HCT116 (cell line): ENCODE results near the gene MNX1. TPM values are rescaled to one million over a fixed set of nuclear protein-coding genes. Genes with fewer than 3 reads are reported as not detected.

Experiments used
- ATAC-seq: fragments of 200-7000 bp; cut with Tn5 transposase; 2 replicates; pipeline ENCODE4 v1.9.1; 2020; ENCODE audit warnings: mild to moderate bottlenecking, moderate library complexity
- BruUV-seq: library from RNA; stranded (reverse); fragments of 400-500 nt; replicated peaks from 2 replicates; lab custom pipeline; 2021; lab: Mats Ljungman, UMichigan
- CTCF ChIA-PET: fragments of 300-600 bp; sonication (Branson Sonifier 250); formaldehyde crosslinking; loops from one replicate; lab custom pipeline; 2021; ENCODE audit warnings: antibody characterized with exemption; lab: Charles Lee
- POLR2A ChIA-PET: fragments of 300-600, 350-600 bp; sonication (Branson Sonifier 250); formaldehyde crosslinking; loops from one replicate; lab custom pipeline; 2021; ENCODE audit warnings: antibody characterized with exemption; lab: Charles Lee
- RAD21 ChIA-PET, 2 experiments: fragments of 300-600 bp; sonication (Branson Sonifier 250); formaldehyde crosslinking; loops; one replicate each; lab custom pipeline; 2023; ENCODE audit warnings: low total read pairs in 2 of 2; ENCODE audit not compliant: uncharacterized antibody in 2 of 2, unreplicated experiment in 2 of 2, low non-redundant PET in 1 of 2; lab: Charles Lee
- DNase-seq: peaks from one replicate; pipeline ENCODE4 v3.0.0-alpha.2; 2010; ENCODE audit warnings: low read depth, low spot score
- H2AFZ ChIP-seq: fragments of 200-600 bp; shearing (Covaris generic), sonication (generic); 2 replicates; pipeline ENCODE4 v1.6.1; 2017; ENCODE audit warnings: low read depth, mixed run types, mixed read lengths, antibody characterized with exemption, low read length; ENCODE audit not compliant: poor library complexity, severe bottlenecking
- H3K27ac ChIP-seq: 2 replicates; pipeline ENCODE4 v1.5.1; 2012; ENCODE audit warnings: low read depth, low read length
- H3K27me3 ChIP-seq: fragments of 200-600 bp; sonication (generic); 2 replicates; pipeline ENCODE4 v1.6.1; 2016; ENCODE audit warnings: mixed run types, low read length, mixed read lengths; ENCODE audit not compliant: insufficient read depth
- H3K36me3 ChIP-seq, 2 experiments: fragments of 200-500 bp in 1 of 2; fragments of 200-600 bp in 1 of 2; sonication (Bioruptor generic) in 1 of 2; sonication (generic) in 1 of 2; 2 replicates each; pipeline versions ENCODE4 v1.5.1 to v1.6.1; 2014 to 2016; ENCODE audit warnings: low read length in 2 of 2, inconsistent platforms in 1 of 2, mixed read lengths in 1 of 2, mixed run types in 1 of 2; ENCODE audit not compliant: insufficient read depth in 2 of 2, control insufficient read depth in 1 of 2
- H3K4me1 ChIP-seq, 2 experiments: fragments of 200-600 bp in 1 of 2; sonication (generic) in 1 of 2; 2 replicates each; pipeline versions ENCODE4 v1.5.1 to v1.6.1; 2012 to 2017; ENCODE audit warnings: low read length in 2 of 2, inconsistent platforms in 1 of 2, mild to moderate bottlenecking in 1 of 2, mixed read lengths in 1 of 2, mixed run types in 1 of 2, moderate library complexity in 1 of 2; ENCODE audit not compliant: insufficient read depth in 2 of 2, control insufficient read depth in 1 of 2
- H3K4me2 ChIP-seq: fragments of 200-600 bp; sonication (generic); 2 replicates; pipeline ENCODE4 v1.6.1; 2017; ENCODE audit warnings: mixed run types, low read length, mixed read lengths
- H3K4me3 ChIP-seq, 2 experiments: fragments of 200-600 bp in 1 of 2; sonication (generic) in 1 of 2; replicated peaks in 1 of 2; 2 replicates each; pipeline ENCODE4 v1.5.1; 2011 to 2016; ENCODE audit warnings: low read length in 2 of 2, control low read depth in 1 of 2, low read depth in 1 of 2, mild to moderate bottlenecking in 1 of 2, mixed read lengths in 1 of 2, mixed run types in 1 of 2
- H3K79me2 ChIP-seq: fragments of 200-600 bp; sonication (generic); 2 replicates; pipeline ENCODE4 v1.6.1; 2017; ENCODE audit warnings: mild to moderate bottlenecking, mixed run types, low read length, moderate library complexity, mixed read lengths; ENCODE audit not compliant: insufficient read depth
- H3K9ac ChIP-seq: fragments of 200-600 bp; sonication (generic); 2 replicates; pipeline ENCODE4 v1.6.1; 2016; ENCODE audit warnings: low read length, mixed read lengths
- H3K9me2 ChIP-seq: fragments of 200-600 bp; sonication (generic), shearing (Covaris generic); 2 replicates; pipeline ENCODE4 v1.6.1; 2017; ENCODE audit warnings: mixed run types, mild to moderate bottlenecking, moderate library complexity; ENCODE audit not compliant: insufficient read depth
- H3K9me3 ChIP-seq, 2 experiments: fragments of 200-500 bp in 1 of 2; fragments of 200-600 bp in 1 of 2; sonication (Bioruptor generic) in 1 of 2; sonication (generic) in 1 of 2; 2 replicates each; pipeline ENCODE4 v1.6.1; 2014 to 2017; ENCODE audit warnings: low read length in 2 of 2, mixed read lengths in 2 of 2, inconsistent platforms in 1 of 2, low read depth in 1 of 2, mild to moderate bottlenecking in 1 of 2, mixed run types in 1 of 2, moderate library complexity in 1 of 2; ENCODE audit not compliant: control insufficient read depth in 1 of 2, insufficient read depth in 1 of 2
- H4K20me1 ChIP-seq: fragments of 200-600 bp; sonication (generic), shearing (Covaris generic); 2 replicates; pipeline ENCODE4 v1.6.1; 2017; ENCODE audit warnings: mixed run types, mild to moderate bottlenecking, moderate library complexity; ENCODE audit not compliant: insufficient read depth
- CBX3 ChIP-seq: IDR thresholded peaks from 2 replicates; pipeline ENCODE4 v1.6.1; 2012; ENCODE audit warnings: low read depth
- CEBPB ChIP-seq: IDR thresholded peaks from 2 replicates; pipeline ENCODE4 v1.6.1; 2012; ENCODE audit warnings: low read depth
- CTCF ChIP-seq, 3 experiments: fragments of 200-600 bp in 1 of 3; sonication (generic) in 1 of 3; IDR thresholded peaks in 2 of 3; conservative IDR thresholded peaks in 1 of 3; 2 replicates each; pipeline ENCODE4 v1.5.1; 2012 to 2017; ENCODE audit warnings: low read depth in 2 of 3, low read length in 2 of 3, antibody characterized with exemption in 1 of 3, borderline replicate concordance in 1 of 3, control low read depth in 1 of 3, mild to moderate bottlenecking in 1 of 3, mixed read lengths in 1 of 3, mixed run types in 1 of 3, moderate library complexity in 1 of 3; ENCODE audit not compliant: insufficient read depth in 1 of 3
- EZH2 ChIP-seq: fragments of 200-600 bp; sonication (generic); IDR thresholded peaks from 2 replicates; pipeline ENCODE4 v1.6.1; 2017; ENCODE audit warnings: antibody characterized with exemption, mixed run types
- EZH2phosphoT487 ChIP-seq: fragments of 200-600 bp; IDR thresholded peaks from 2 replicates; pipeline ENCODE4 v1.6.1; 2018; ENCODE audit warnings: antibody characterized with exemption, borderline replicate concordance
- FOSL1 ChIP-seq: IDR thresholded peaks from 2 replicates; pipeline ENCODE4 v1.6.1; 2012; ENCODE audit warnings: low read depth
- JUND ChIP-seq: IDR thresholded peaks from 2 replicates; pipeline ENCODE4 v1.6.1; 2012
- MAX ChIP-seq: IDR thresholded peaks from 2 replicates; pipeline ENCODE4 v1.6.1; 2012
- POLR2A ChIP-seq: IDR thresholded peaks from 2 replicates; pipeline ENCODE4 v1.7.0; 2011; ENCODE audit warnings: borderline replicate concordance; ENCODE audit not compliant: insufficient read depth, insufficient read length; ENCODE audit errors: extremely low read depth
- RAD21 ChIP-seq: IDR thresholded peaks from 2 replicates; pipeline ENCODE4 v1.6.1; 2012; ENCODE audit warnings: low read depth, mild to moderate bottlenecking
- SIN3A ChIP-seq: IDR thresholded peaks from 2 replicates; pipeline ENCODE4 v1.6.1; 2012; ENCODE audit warnings: low read depth
- YY1 ChIP-seq: IDR thresholded peaks from 2 replicates; pipeline ENCODE4 v1.6.1; 2011; ENCODE audit warnings: low read length, low read depth, moderate library complexity, mild to moderate bottlenecking; ENCODE audit not compliant: insufficient replicate concordance; ENCODE audit errors: extremely low read depth
- ZFX ChIP-seq: fragments of 450-650 bp; IDR thresholded peaks from 2 replicates; pipeline ENCODE4 v1.6.1; 2017
- ZNF274 ChIP-seq: fragments of 200-500 bp; sonication (Bioruptor generic); IDR thresholded peaks from 2 replicates; pipeline ENCODE4 v1.6.1; 2014; ENCODE audit warnings: mild to moderate bottlenecking, low read depth, low read length, inconsistent platforms
- intact Hi-C: fragments of 100-400 bp; cut with micrococcal nuclease; formaldehyde crosslinking; loops from 2 replicates; pipeline ENCODE4 v1.10.0; 2022
- total RNA-seq: library from RNA; stranded (reverse); gene quantifications from one replicate; pipeline ENCODE4 v1.2.1, GENCODE V29; 2021; ENCODE audit not compliant: unreplicated experiment
- TF ChIP-seq, protein P1 (sequence below): IDR thresholded peaks from 2 replicates; pipeline ENCODE4 v1.6.1; 2012
- TF ChIP-seq, protein P2 (sequence below): IDR thresholded peaks from 2 replicates; pipeline ENCODE4 v1.6.1; 2011; ENCODE audit warnings: mild to moderate bottlenecking, low read length, moderate library complexity; ENCODE audit not compliant: insufficient replicate concordance; ENCODE audit errors: extremely low read depth

The MNX1 gene
- total RNA-seq, 1 experiment from 2014 or later, result 7.7 TPM

- H2AFZ ChIP-seq, result no peak overlapping the region
- H4K20me1 ChIP-seq, result no peaks in the 10 kb centered on the region
- ChIA-PET RAD21 (interaction anchor here in 1 of 2 experiments (0.6 kb wide), 1 partner anchor 52 kb away, joined by 3 read pairs; no protein-coding TSS in a partner anchor), POLR2A (no interaction called here), CTCF (no interaction called here)
- H3K27me3 ChIP-seq, result 0 out of 2 replicates have a peak, but pooled peaks cover 3% of the 10 kb centered on the region
- no peaks in the 10 kb centered on the region for H3K9me3 ChIP-seq
- ATAC-seq (no peak), DNase-seq (no peak)
- no peak overlapping the region for H3K4me2 ChIP-seq
- H3K36me3 ChIP-seq, result no peaks in the 10 kb centered on the region
- no peak overlapping the region for H3K27ac ChIP-seq
- no peaks in the 10 kb centered on the region; a peak in 1 of 4 replicates for H3K4me1 ChIP-seq
- intact Hi-C loops, result no loop called here
- H3K9ac ChIP-seq, result no peak overlapping the region
- H3K79me2 ChIP-seq, result no peaks in the 10 kb centered on the region
- TF ChIP-seq EZH2phosphoT487 (no peak), FOSL1 (no peak), SIN3A (no peak), POLR2A (no peak), CTCF (IDR thresholded peaks at IDR 0.05 in 2 of 3, conservative IDR thresholded peaks at IDR 0.05 in 1 of 3; ENCODE audit: borderline replicate concordance in 1 of 3, insufficient read depth in 1 of 3, low read depth in 2 of 3, low read length in 2 of 3) (no peak), EZH2 (no peak), YY1 (no peak), ZNF274 (no peak), CEBPB (no peak), MAX (no peak), RAD21 (no peak), CBX3 (no peak), ZFX (no peak), JUND (no peak)
- TF ChIP-seq, protein P1, sequence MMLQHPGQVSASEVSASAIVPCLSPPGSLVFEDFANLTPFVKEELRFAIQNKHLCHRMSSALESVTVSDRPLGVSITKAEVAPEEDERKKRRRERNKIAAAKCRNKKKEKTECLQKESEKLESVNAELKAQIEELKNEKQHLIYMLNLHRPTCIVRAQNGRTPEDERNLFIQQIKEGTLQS, result no peak
- TF ChIP-seq, protein P2, sequence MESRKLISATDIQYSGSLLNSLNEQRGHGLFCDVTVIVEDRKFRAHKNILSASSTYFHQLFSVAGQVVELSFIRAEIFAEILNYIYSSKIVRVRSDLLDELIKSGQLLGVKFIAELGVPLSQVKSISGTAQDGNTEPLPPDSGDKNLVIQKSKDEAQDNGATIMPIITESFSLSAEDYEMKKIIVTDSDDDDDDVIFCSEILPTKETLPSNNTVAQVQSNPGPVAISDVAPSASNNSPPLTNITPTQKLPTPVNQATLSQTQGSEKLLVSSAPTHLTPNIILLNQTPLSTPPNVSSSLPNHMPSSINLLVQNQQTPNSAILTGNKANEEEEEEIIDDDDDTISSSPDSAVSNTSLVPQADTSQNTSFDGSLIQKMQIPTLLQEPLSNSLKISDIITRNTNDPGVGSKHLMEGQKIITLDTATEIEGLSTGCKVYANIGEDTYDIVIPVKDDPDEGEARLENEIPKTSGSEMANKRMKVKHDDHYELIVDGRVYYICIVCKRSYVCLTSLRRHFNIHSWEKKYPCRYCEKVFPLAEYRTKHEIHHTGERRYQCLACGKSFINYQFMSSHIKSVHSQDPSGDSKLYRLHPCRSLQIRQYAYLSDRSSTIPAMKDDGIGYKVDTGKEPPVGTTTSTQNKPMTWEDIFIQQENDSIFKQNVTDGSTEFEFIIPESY, result no peak
- no peaks in the 10 kb centered on the region for H3K9me2 ChIP-seq
- H3K4me3 ChIP-seq, result no peak overlapping the region
- BruUV-seq, result no TSS peak
Observed at GRCh38 chr7:157021871-157022680, 11.6 kb upstream of the MNX1 start.
